ENCODE results near the gene KRTAP4-7. TPM values are rescaled to one million over a fixed set of nuclear protein-coding genes. Genes with fewer than 3 reads are reported as not detected.

Gene KRTAP4-7
- total RNA-seq, 1 experiment from 2014 or later: not detected

DNA sequence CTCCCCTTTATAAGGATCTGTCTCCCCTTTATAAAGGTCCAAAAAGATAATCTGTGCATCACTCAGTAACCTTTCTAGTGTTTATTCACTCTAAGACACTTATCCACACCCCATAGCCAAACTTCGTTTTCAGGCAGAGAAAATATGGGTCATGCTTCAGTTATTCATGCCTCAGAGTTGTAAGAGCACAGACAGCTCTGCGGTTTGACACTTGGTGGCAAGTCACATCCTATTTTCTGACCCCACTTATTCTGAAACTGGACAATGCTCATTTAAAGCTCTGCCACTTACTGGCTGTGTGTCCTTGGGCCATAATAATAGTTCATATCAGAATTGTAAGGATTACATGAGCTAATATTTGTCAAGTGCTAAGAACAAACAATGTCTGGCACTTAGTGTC lies 34.8 kb upstream of the KRTAP4-7 start:
- no TSS peak for BruUV-seq (replicated peaks)
- no peak overlapping the region for H3K27ac ChIP-seq (ENCODE audit: low read length)
- no peaks in the 10 kb centered on the region for H3K9me3 ChIP-seq (ENCODE audit: control insufficient read depth, insufficient read depth, low read depth, low read length)
- 0 out of 2 replicates have a peak, but pooled peaks cover 2% of the 10 kb centered on the region for H3K27me3 ChIP-seq (ENCODE audit: control insufficient read depth, insufficient read depth, low read length)
- intact Hi-C loops (cut with micrococcal nuclease; ENCODE audit: unreplicated experiment) (no loop called here), in situ Hi-C loops (cut with HindIII; ENCODE audit: low pct_unique_long_range_greater_than_20kb, low sequenced_read_pairs) (no loop called here)
- DNase-seq (ENCODE audit: low read depth, low spot score) (no peak), ATAC-seq (0 out of 2 replicates have a peak, but pooled peaks have one; percentile 38)
- POLR2A ChIA-PET: no interaction called here
- TF ChIP-seq, protein P1, sequence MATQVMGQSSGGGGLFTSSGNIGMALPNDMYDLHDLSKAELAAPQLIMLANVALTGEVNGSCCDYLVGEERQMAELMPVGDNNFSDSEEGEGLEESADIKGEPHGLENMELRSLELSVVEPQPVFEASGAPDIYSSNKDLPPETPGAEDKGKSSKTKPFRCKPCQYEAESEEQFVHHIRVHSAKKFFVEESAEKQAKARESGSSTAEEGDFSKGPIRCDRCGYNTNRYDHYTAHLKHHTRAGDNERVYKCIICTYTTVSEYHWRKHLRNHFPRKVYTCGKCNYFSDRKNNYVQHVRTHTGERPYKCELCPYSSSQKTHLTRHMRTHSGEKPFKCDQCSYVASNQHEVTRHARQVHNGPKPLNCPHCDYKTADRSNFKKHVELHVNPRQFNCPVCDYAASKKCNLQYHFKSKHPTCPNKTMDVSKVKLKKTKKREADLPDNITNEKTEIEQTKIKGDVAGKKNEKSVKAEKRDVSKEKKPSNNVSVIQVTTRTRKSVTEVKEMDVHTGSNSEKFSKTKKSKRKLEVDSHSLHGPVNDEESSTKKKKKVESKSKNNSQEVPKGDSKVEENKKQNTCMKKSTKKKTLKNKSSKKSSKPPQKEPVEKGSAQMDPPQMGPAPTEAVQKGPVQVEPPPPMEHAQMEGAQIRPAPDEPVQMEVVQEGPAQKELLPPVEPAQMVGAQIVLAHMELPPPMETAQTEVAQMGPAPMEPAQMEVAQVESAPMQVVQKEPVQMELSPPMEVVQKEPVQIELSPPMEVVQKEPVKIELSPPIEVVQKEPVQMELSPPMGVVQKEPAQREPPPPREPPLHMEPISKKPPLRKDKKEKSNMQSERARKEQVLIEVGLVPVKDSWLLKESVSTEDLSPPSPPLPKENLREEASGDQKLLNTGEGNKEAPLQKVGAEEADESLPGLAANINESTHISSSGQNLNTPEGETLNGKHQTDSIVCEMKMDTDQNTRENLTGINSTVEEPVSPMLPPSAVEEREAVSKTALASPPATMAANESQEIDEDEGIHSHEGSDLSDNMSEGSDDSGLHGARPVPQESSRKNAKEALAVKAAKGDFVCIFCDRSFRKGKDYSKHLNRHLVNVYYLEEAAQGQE (IDR thresholded peaks at IDR 0.05; ENCODE audit: insufficient read depth in 1 of 2, low read depth in 2 of 2, low read length in 1 of 2): no peak
- TF ChIP-seq POLR2AphosphoS5 (IDR thresholded peaks at IDR 0.05; ENCODE audit: low read depth, low read length): no peak
- TF ChIP-seq, protein P2, sequence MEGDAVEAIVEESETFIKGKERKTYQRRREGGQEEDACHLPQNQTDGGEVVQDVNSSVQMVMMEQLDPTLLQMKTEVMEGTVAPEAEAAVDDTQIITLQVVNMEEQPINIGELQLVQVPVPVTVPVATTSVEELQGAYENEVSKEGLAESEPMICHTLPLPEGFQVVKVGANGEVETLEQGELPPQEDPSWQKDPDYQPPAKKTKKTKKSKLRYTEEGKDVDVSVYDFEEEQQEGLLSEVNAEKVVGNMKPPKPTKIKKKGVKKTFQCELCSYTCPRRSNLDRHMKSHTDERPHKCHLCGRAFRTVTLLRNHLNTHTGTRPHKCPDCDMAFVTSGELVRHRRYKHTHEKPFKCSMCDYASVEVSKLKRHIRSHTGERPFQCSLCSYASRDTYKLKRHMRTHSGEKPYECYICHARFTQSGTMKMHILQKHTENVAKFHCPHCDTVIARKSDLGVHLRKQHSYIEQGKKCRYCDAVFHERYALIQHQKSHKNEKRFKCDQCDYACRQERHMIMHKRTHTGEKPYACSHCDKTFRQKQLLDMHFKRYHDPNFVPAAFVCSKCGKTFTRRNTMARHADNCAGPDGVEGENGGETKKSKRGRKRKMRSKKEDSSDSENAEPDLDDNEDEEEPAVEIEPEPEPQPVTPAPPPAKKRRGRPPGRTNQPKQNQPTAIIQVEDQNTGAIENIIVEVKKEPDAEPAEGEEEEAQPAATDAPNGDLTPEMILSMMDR (IDR thresholded peaks at IDR 0.05): no peak
- no peak for TF ChIP-seq SIN3A (IDR thresholded peaks at IDR 0.05; ENCODE audit: borderline replicate concordance, insufficient read depth, low read depth, low read length)
- TF ChIP-seq TCF7L2 (IDR thresholded peaks at IDR 0.05; ENCODE audit: low read depth, low read length): no peak
- H3K4me3 ChIP-seq (ENCODE audit: low read depth in 2 of 2, low read length in 2 of 2): no peak overlapping the region
- no peaks in the 10 kb centered on the region for H3K4me1 ChIP-seq (ENCODE audit: control insufficient read depth, insufficient read depth, low read length)
- H3K36me3 ChIP-seq (ENCODE audit: control insufficient read depth, insufficient read depth, low read length): no peaks in the 10 kb centered on the region
- CTCF ChIA-PET: no interaction called here

- POLR2A ChIA-PET: interaction anchor here (0.6 kb wide), 1 partner anchor 206 kb away, joined by 6 read pairs; no protein-coding TSS in a partner anchor
- in situ Hi-C loops (cut with HindIII; ENCODE audit: low pct_unique_long_range_greater_than_20kb, low sequenced_read_pairs) (no loop called here), intact Hi-C loops (cut with micrococcal nuclease; ENCODE audit: unreplicated experiment) (no loop called here)
- no peak overlapping the region for H3K4me3 ChIP-seq (ENCODE audit: low read depth in 2 of 2, low read length in 2 of 2)
- no peak for TF ChIP-seq TCF7L2 (IDR thresholded peaks at IDR 0.05; ENCODE audit: low read depth, low read length)
- no peak for TF ChIP-seq SIN3A (IDR thresholded peaks at IDR 0.05; ENCODE audit: borderline replicate concordance, insufficient read depth, low read depth, low read length)
- TF ChIP-seq, protein P2 (IDR thresholded peaks at IDR 0.05): no peak
- no peak for TF ChIP-seq POLR2AphosphoS5 (IDR thresholded peaks at IDR 0.05; ENCODE audit: low read depth, low read length)
- TF ChIP-seq, protein P1 (IDR thresholded peaks at IDR 0.05; ENCODE audit: insufficient read depth in 1 of 2, low read depth in 2 of 2, low read length in 1 of 2): no peak
- CTCF ChIA-PET: no interaction called here
- no peaks in the 10 kb centered on the region for H3K9me3 ChIP-seq (ENCODE audit: control insufficient read depth, insufficient read depth, low read depth, low read length)
- no peak overlapping the region for H3K27ac ChIP-seq (ENCODE audit: low read length)
- ATAC-seq (no peak), DNase-seq (ENCODE audit: low read depth, low spot score) (no peak)
- no peaks in the 10 kb centered on the region for H3K4me1 ChIP-seq (ENCODE audit: control insufficient read depth, insufficient read depth, low read length)
- no peaks in the 10 kb centered on the region for H3K36me3 ChIP-seq (ENCODE audit: control insufficient read depth, insufficient read depth, low read length)
- 0 out of 2 replicates have a peak, but pooled peaks cover 2% of the 10 kb centered on the region for H3K27me3 ChIP-seq (ENCODE audit: control insufficient read depth, insufficient read depth, low read length)
- no TSS peak for BruUV-seq (replicated peaks)
Measured at GRCh38 chr17:41052566-41052965, 31.4 kb upstream of the KRTAP4-7 start.

Measured in Panc1 (cell line).